Measurements from ENCODE around the gene TPGS1. TPM values are rescaled to one million over a fixed set of nuclear protein-coding genes. Genes with fewer than 3 reads are reported as not detected.

Gene TPGS1
- polyA plus RNA-seq, 3 donors = 10.6 to 19.5 (median 14.0) TPM

GRCh38 chr19:513368-514165 is 6.3 kb downstream of the TPGS1 start:
- no peak for DNase-seq

- DNase-seq = no peak
Observed at GRCh38 chr19:514166-514663, 6.9 kb downstream of the TPGS1 start.

- DNase-seq = peak; percentile 90
Observed at GRCh38 chr19:517721-518597, 10.7 kb downstream of the TPGS1 start.

DNA sequence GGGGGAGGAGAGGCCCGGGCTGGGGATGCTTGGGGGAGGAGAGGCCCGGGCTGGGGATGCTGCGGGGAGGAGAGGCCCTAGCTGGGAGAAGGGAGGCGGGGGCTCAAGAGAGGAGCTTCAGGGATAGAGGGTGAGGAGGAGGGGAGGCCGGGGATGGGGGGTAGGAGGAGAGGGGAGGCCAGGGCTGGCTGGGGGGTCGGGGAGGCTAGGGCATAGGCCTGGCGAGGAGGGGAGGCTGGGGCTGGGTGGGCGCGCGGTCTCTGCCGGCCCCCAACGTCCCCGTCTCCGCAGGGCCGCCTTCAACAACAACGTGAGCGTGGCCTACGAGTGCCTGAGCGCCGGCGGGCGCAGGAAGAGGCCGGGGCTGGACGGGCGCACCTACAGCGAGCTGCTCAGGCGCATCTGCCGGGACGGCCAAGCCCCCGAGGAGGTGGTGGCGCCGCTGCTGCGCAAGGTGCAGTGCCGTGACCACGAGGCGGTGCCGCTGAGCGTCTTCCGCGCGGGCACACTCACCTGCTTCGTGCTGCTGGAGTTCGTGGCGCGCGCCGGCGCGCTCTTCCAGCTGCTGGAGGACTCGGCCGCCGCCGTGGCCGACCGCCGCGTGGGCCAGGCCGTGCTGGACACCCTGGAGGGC is 11.4 kb downstream of the TPGS1 start:
- no peak for DNase-seq

DNA sequence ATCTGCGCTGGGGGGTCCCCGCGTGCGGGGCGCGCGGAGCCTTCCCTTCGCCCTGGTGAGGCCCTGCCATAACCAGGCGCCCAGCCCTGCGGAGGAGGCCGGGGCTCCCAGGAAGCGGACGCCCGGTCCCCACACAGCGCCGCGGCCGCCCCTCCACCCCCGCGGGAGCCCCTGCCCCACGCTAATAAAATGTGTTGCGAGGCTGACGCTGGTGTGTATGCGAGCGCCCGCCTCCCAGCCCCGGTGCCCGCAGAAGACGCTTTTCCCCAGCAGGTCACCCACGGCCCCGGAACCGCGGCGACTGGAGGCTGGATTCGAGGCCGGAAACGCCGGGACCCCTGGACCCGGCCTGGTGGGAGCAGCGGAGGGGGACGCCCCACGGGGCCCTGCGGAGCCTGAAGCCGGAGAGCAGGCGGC is 12.2 kb downstream of the TPGS1 start:
- DNase-seq = no peak

DNA sequence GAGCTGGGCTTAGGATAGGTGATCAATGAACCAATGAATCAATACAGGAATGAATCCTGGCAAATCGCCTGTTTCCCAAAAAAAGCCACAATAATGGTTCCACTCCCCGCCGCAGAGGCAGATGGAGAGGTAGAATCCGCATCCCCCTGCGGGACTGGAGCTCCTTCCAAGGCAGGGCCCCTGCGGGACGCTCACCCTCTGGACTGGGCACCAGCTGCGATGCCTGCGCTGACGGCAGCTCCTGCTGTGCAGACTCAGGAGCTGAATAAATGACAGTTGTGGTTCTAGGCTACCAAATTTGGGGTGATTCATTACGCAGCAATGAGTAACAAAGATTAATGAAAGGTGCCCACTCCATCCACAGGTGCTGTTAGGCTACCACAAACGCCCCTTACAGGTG is 15.4 kb downstream of the TPGS1 start:
- no peak for DNase-seq

DNA sequence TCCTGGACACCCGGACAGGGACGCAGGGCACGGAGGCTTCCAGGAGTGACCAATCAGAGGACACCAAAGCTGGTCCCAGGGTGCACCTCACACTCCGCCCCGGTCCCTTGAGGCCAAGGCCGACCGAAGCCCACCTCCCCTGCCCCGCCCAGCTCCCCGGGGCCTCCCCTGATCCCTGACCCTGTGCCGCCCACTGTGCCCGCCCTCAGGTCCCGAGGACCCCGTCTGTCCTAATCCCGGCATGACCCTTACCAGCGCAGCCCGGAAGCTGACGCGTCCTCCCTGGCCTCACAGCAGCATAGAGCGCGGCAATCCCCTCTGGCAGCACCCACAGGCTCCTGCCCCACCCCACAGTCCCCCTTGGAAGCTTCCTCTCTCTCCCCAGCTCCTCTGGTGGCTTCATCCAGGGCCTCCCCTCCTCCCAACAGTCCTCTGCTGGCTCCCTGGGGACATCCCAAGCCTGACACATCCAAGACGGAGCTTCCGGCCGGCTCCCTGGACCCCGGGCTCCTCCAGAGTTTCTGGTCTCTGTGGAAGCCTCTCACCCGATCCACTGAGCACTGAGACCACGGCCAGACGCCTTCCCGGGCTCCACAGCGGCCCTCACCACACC is 16.9 kb downstream of the TPGS1 start:
- DNase-seq = no peak

DNA sequence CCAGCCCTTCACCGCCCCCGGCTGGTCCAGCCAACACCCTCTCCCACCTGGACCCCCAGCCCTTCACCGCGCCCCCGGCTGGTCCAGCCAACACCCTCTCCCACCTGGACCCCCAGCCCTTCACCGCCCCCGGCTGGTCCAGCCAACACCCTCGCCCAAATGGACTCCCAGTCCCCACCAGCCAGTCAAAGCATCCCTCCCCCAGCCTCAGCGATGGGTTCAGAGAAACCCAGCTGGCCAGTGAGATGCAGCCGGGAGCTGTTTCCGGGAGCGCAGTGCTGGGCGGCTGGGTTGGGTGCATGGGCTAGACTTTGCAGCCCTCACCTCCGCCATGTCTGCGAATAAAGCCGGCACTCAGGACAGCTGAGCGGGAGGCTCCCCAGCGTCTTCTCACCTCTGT is 17.7 kb downstream of the TPGS1 start:
- DNase-seq = no peak

GRCh38 chr19:525857-526419 is 18.6 kb downstream of the TPGS1 start:
- DNase-seq = no peak

GRCh38 chr19:530134-531008 is 23.1 kb downstream of the TPGS1 start:
- DNase-seq = no peak

DNA sequence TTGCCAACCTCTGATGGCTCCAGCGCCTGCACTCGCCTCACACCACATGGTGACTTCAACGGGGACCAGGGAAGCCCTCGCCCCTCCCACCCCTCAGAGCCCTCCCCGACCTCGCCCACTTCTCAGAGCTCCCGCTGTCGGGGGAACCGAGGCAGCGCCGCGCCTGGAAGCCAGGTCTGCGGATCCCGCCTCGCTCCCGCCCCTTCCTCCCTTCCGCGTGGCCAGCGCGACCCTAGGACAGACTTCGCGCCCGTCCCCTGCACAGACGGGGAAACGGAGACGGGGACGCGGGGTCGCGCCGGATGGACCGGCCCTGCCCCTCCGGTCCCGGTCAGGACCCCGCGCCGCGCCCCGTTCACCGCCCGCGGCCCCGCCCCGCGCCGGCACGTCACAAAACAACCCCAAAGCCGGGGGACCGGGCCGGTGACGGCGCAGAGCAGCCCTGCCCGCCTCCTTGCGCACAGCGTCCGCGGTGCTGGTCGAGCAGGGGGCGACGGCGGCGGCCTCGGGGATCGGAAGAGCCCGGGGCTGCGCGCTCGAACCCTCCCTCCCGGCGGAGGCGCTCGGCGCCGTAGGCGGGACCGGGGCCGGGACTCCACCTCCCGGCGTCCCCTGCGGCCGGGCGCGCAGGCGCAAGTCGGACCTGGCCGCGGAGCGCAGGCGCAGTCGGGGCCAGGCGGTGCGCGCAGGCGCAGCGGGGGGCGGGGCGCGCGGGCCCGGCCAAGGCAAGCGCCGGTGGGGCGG is 23.9 kb downstream of the TPGS1 start:
- peak; percentile 84 for DNase-seq

- no peak for DNase-seq
Observed at GRCh38 chr19:531753-532560, 24.7 kb downstream of the TPGS1 start, which contains the start of gene CDC34. Gene CDC34, plus strand, starts transcription at chr19:531760. Its CDS starts 172 bp downstream, at chr19:531932.

DNA sequence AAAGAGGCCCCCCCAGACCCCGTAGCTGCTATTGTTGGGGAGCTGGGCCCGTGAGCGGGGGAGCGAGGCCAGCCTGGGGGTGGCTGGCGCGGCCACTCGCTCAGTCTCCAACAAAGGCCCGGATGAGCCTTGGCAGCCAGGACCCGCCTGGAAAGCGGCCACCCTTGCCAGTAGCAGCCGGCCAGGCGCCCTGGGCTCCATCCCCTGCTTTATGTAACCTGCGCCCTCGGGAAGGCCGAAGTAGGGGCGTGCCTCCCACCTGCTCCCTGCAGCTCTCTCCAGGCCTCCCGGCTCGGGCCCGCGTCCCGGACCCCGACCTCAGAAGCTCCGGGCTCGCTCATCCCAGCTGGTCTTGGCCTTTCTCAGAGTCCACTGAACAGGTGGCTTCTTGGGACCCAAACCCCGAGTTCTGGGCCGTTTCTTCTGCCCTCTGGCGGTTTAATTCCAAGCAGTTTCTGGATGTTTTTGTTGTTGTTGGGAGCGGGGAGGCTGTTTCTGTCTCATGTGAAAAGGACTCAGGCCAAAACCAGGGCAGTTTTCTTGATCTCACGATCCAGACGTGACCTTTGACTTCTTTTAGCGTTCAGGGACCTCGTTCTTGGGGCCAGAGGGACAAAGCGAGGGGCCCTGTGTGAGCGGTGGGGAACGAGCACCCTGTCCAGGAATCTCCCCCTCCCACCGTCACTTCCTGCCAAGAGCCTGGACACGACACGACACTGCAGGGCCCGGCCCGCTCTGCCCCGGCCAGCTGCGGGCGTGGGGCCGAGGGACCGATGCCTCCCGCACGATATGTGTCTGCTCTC is 25.5 kb downstream of the TPGS1 start:
- DNase-seq = peak; percentile 77

- DNase-seq = no peak
Observed at GRCh38 chr19:533364-534058, 26.2 kb downstream of the TPGS1 start.

- no peak for DNase-seq
Observed at GRCh38 chr19:534088-534487, 26.8 kb downstream of the TPGS1 start.

DNA sequence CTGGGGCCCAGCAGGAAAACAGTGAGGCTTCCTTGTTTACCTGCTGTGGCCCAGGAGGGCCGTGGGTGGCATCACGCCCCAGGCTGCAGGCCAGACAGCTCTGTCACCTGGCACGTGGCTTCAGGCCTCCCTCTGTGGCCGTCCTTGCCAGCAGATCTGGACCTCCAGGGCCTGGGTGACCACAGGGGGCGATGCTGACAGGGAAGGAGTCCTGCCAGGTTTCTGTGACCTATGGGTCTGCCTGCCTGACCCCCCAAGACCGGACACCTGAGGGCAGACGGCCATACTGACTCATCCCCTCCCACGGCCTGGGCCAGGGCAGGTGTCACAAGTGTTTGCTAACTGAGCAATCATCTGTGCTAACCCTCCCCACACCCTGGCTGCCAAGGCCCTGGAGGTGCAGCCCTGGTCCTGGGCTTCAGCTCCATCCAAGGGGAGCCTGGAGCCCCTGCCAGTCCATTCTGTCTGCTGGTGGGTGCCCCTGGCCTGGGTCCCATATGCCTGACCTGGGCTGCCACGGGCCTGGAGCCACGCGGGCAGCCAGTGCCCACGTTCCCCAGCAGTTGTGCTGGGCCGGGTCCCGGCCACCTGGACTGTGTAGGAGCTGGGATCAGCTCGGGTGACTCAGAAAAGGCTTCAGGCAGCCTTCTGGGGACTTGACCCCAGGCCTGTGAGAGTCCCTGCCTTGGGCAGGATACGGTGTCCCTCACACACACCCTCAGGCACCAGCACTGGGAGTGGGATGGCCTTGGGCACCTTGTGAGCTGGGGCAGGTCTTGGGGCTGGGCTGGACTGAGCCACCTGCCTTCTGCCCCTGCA is 27.9 kb downstream of the TPGS1 start:
- DNase-seq = no peak
